ENCODE data around the gene DCP2.
A peak's percentile ranks its signal among the peaks of the same experiment; 100 is the strongest.

The DCP2 gene

GRCh38 chr5:113047733-113048652 is 71.4 kb downstream of the DCP2 start:
- DNase-seq: no peak

GRCh38 chr5:113048931-113049330 is 72.3 kb downstream of the DCP2 start:
- no peak for DNase-seq

GRCh38 chr5:113050721-113051382 is 74.3 kb downstream of the DCP2 start:
- DNase-seq: no peak

GRCh38 chr5:113052041-113052795 is 75.6 kb downstream of the DCP2 start:
- DNase-seq: no peak

GRCh38 chr5:113053511-113053995 is 77.0 kb downstream of the DCP2 start:
- no peak for DNase-seq

GRCh38 chr5:113054899-113055298 is 78.3 kb downstream of the DCP2 start:
- no peak for DNase-seq

- DNase-seq: no peak
Measured at GRCh38 chr5:113056988-113057387, 80.4 kb downstream of the DCP2 start.

- DNase-seq: no peak
Measured at GRCh38 chr5:113057557-113057984, 81.0 kb downstream of the DCP2 start.

GRCh38 chr5:113058269-113058668 is 81.7 kb downstream of the DCP2 start:
- no peak for DNase-seq

- no peak for DNase-seq
Measured at GRCh38 chr5:113058706-113059226, 82.2 kb downstream of the DCP2 start.

GRCh38 chr5:113059232-113060040 is 82.8 kb downstream of the DCP2 start:
- DNase-seq: peak; percentile 39 to 53

GRCh38 chr5:113060408-113061025 is 83.9 kb downstream of the DCP2 start:
- no peak for DNase-seq

- DNase-seq: no peak
Measured at GRCh38 chr5:113061846-113062780, 85.5 kb downstream of the DCP2 start.

- DNase-seq: no peak
Measured at GRCh38 chr5:113062869-113063508, 86.4 kb downstream of the DCP2 start.

GRCh38 chr5:113063927-113064326 is 87.3 kb downstream of the DCP2 start:
- no peak for DNase-seq

GRCh38 chr5:113064806-113065205 is 88.2 kb downstream of the DCP2 start:
- DNase-seq: no peak

GRCh38 chr5:113065626-113066025 is 89.0 kb downstream of the DCP2 start:
- no peak for DNase-seq

- DNase-seq: peak; percentile 61 to 86
Measured at GRCh38 chr5:113067635-113068344, 91.2 kb downstream of the DCP2 start.

- no peak for DNase-seq
Measured at GRCh38 chr5:113068559-113068958, 92.0 kb downstream of the DCP2 start.
